ENCODE measurements around the gene CREBZF.

- no peak for TF ChIP-seq CTCF (conservative IDR thresholded peaks at IDR 0.05; ENCODE audit: low read length)
- TF ChIP-seq EZH2phosphoT487 (IDR thresholded peaks at IDR 0.05; ENCODE audit: borderline replicate concordance) = no peak
Measured at GRCh38 chr11:85652786-85653447, 12.0 kb downstream of the CREBZF start.

Data from Loucy (cell line).